BE2C (cell line): ENCODE data around the gene PRR19.

Experiments used
- DNase-seq: peaks from one replicate; pipeline ENCODE4 v3.0.0-alpha.2; 2020
- H3K27me3 ChIP-seq: fragments of 250-450 bp; sonication (Bioruptor Pico); 2 replicates; pipeline ENCODE4 v1.5.1; 2020; ENCODE audit warnings: mild to moderate bottlenecking
- H3K36me3 ChIP-seq: fragments of 250-450 bp; sonication (Bioruptor Pico); 2 replicates; pipeline ENCODE4 v1.5.1; 2020; ENCODE audit warnings: mild to moderate bottlenecking
- H3K4me1 ChIP-seq: fragments of 250-450 bp; sonication (Bioruptor Pico); 2 replicates; pipeline ENCODE4 v1.5.1; 2020
- H3K4me3 ChIP-seq: 2 replicates; pipeline ENCODE4 v1.5.1; 2011; ENCODE audit warnings: low read depth, low read length
- H3K9me3 ChIP-seq: fragments of 250-450 bp; sonication (Bioruptor Pico); 2 replicates; pipeline ENCODE4 v1.5.1; 2020
- TF ChIP-seq, protein P1 (sequence below): IDR thresholded peaks from 2 replicates; pipeline ENCODE4 v1.5.1; 2012; ENCODE audit warnings: mild to moderate bottlenecking, low read depth, low read length

The PRR19 gene

DNA sequence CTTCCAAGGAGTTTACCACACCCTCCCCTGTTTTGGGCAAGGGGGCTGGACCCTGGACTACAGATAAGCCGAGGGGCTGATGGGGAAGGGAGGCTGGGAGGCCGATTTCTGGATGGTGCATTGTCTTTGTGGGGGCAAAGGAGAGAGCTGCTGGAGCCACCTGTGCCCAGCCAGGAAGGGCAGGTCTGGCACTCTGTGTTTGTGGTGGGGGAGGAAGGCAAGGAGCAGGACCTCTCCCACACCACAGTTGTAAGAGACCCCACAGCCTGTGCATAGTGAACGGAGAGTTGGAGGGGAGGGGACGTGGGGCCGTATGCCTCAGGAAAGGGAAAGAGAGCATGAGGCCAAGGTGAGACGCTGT is 16.0 kb upstream of the PRR19 start:
- H3K4me3 ChIP-seq: peak overlapping the region; percentile 68
- TF ChIP-seq, protein P1, sequence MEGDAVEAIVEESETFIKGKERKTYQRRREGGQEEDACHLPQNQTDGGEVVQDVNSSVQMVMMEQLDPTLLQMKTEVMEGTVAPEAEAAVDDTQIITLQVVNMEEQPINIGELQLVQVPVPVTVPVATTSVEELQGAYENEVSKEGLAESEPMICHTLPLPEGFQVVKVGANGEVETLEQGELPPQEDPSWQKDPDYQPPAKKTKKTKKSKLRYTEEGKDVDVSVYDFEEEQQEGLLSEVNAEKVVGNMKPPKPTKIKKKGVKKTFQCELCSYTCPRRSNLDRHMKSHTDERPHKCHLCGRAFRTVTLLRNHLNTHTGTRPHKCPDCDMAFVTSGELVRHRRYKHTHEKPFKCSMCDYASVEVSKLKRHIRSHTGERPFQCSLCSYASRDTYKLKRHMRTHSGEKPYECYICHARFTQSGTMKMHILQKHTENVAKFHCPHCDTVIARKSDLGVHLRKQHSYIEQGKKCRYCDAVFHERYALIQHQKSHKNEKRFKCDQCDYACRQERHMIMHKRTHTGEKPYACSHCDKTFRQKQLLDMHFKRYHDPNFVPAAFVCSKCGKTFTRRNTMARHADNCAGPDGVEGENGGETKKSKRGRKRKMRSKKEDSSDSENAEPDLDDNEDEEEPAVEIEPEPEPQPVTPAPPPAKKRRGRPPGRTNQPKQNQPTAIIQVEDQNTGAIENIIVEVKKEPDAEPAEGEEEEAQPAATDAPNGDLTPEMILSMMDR: no peak; the same call in 1 of the 2 replicates
- no peaks in the 10 kb centered on the region for H3K27me3 ChIP-seq
- no peaks in the 10 kb centered on the region for H3K9me3 ChIP-seq
- DNase-seq: no peak
- peaks cover 41% of the 10 kb centered on the region for H3K36me3 ChIP-seq
- H3K4me1 ChIP-seq: peaks cover 27% of the 10 kb centered on the region

- peak; percentile 82 for DNase-seq
- H3K27me3 ChIP-seq: no peaks in the 10 kb centered on the region
- peak overlapping the region; percentile 68 for H3K4me3 ChIP-seq
- H3K9me3 ChIP-seq: no peaks in the 10 kb centered on the region
- peaks cover 24% of the 10 kb centered on the region for H3K4me1 ChIP-seq
- TF ChIP-seq, protein P1: no peak
- H3K36me3 ChIP-seq: peaks cover 46% of the 10 kb centered on the region
Observed at GRCh38 chr19:42286349-42287016, 15.4 kb upstream of the PRR19 start.

GRCh38 chr19:42287017-42287826 is 14.7 kb upstream of the PRR19 start:
- Histone ChIP-seq H3K9me3 (no peaks in the 10 kb centered on the region), H3K36me3 (peaks cover 53% of the 10 kb centered on the region), H3K27me3 (no peaks in the 10 kb centered on the region), H3K4me3 (peak overlapping the region; percentile 23; the same call in 1 of the 2 replicates), H3K4me1 (peaks cover 16% of the 10 kb centered on the region)
- no peak for DNase-seq
- TF ChIP-seq, protein P1: no peak; the same call in 1 of the 2 replicates

DNA sequence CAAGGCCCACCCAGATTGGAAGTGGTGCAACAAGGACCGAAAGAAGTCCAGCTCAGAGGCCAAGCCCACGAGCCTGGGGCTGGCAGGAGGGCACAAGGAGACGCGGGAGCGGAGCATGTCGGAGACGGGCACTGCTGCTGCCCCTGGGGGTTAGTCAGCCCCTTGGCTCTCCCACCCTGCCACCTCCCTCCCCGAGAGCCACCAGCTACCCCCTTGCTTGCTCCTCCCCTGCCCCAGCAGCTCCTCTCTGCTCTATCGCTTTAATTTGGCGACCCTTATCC is 14.2 kb upstream of the PRR19 start:
- TF ChIP-seq, protein P1: no peak
- Histone ChIP-seq H3K9me3 (no peaks in the 10 kb centered on the region), H3K4me3 (no peak overlapping the region), H3K27me3 (no peaks in the 10 kb centered on the region), H3K36me3 (peaks cover 59% of the 10 kb centered on the region), H3K4me1 (peaks cover 13% of the 10 kb centered on the region)
- no peak for DNase-seq

DNA sequence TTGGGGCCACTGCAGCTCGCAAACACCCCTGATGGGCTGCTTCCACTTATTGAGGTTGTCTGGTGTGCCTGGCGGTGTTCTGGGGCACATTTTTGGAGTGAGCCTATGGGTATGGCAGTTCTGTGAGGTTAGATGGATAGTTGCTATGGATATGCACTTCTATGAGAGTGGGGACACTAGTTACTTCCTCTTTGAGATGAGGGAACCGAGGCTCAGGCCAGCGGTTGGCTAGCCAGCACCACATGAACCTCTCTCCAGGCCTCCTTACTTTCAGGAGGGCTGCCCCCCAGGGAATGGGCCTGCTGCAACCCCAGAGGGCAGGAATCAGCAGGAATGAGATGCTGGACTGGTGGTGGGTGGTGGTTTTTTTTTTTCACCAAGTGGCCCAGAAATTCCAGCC is 13.5 kb upstream of the PRR19 start:
- Histone ChIP-seq H3K4me3 (no peak overlapping the region), H3K9me3 (no peaks in the 10 kb centered on the region), H3K36me3 (peaks cover 65% of the 10 kb centered on the region), H3K27me3 (no peaks in the 10 kb centered on the region), H3K4me1 (peaks cover 7% of the 10 kb centered on the region)
- TF ChIP-seq, protein P1: no peak
- no peak for DNase-seq
